T-helper 2 cell treated with Interferon-gamma antibody and Interleukin-4, amounts not matched to agents 5 μg/mL and 100 μg/mL, for 36 hours (primary cell): ENCODE data around the gene PFN4.
"Not testable (repeated sequence)": the region's sequence is repeated elsewhere in the genome, so short reads cannot be mapped to it uniquely, and the experiment has no call there.

ENCODE experiments used
- DNase-seq: peaks from one replicate; pipeline ENCODE4 v3.0.0; 2021; ENCODE audit warnings: low spot score
- H3K27ac Mint-ChIP-seq: one replicate; pipeline ENCODE4 v1.8.0; 2021; ENCODE audit warnings: mild to moderate bottlenecking, mixed read lengths
- H3K27me3 Mint-ChIP-seq: one replicate; pipeline ENCODE4 v1.8.0; 2021; ENCODE audit warnings: low read depth, mixed read lengths
- H3K36me3 Mint-ChIP-seq: one replicate; pipeline ENCODE4 v1.8.0; 2021; ENCODE audit warnings: low read depth, mixed read lengths
- H3K4me1 Mint-ChIP-seq: one replicate; pipeline ENCODE4 v1.8.0; 2021; ENCODE audit warnings: low read depth, mixed read lengths
- H3K4me3 Mint-ChIP-seq: one replicate; pipeline ENCODE4 v1.8.0; 2022; ENCODE audit warnings: mild to moderate bottlenecking, moderate library complexity, mixed read lengths
- H3K9me3 Mint-ChIP-seq: one replicate; pipeline ENCODE4 v1.8.0; 2021; ENCODE audit warnings: mixed read lengths

The PFN4 gene, protein sequence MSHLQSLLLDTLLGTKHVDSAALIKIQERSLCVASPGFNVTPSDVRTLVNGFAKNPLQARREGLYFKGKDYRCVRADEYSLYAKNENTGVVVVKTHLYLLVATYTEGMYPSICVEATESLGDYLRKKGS

DNA sequence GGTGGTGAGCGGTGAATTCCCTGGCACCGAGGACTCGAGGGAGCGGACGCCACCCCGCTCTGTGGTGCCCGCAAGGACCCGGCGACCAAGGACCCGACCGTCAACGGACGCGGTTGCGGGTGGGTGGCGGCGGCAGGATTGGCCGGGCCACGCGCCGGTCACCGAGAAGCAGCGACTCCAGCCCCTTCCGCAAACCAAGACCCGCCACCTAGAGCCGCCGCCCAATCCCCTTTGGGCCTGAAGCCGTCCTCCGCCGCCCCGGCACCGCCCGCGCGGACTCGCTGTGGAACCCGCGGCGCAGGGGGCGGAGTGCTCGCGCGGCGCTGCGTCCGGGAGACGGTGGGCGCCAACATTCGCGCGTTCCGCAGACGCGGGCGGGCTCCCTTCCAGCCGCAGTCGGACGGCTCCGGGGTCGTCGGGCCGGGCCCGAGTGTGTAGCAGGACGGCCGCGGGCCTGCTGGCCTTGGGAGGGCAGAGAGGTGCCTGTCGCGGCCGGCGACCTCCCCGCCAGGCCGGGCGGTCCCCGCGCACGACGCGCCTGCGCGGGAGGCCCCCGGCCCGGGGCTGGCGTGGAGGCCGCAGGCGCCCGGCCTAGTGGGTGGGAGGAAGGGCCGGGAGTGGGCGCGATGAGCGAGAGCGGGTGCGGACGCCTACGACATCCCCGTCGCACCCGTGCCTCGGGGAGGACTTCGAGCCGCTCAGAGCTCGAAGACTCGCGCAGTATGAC lies at the start of gene PFN4, which contains the start of gene FAM228B:
Gene PFN4, minus strand, starts transcription at position 140 of the 727 bp plus-strand sequence. CDS start 799 bp downstream, outside the sequence.
Gene FAM228B, plus strand, starts transcription at position 275 of the 727 bp plus-strand sequence. CDS start 893 bp downstream, outside the sequence.
- Mint-ChIP-seq H3K4me1 (peaks cover 22% of the 10 kb centered on the region), H3K9me3 (no peaks in the 10 kb centered on the region), H3K27me3 (peaks cover 10% of the 10 kb centered on the region), H3K4me3 (peak within 1 kb of the TSS; percentile 87), H3K27ac (peak within 1 kb of the TSS; percentile 76), H3K36me3 (peaks cover 2% of the 10 kb centered on the region)
- DNase-seq = peak; percentile 71

DNA sequence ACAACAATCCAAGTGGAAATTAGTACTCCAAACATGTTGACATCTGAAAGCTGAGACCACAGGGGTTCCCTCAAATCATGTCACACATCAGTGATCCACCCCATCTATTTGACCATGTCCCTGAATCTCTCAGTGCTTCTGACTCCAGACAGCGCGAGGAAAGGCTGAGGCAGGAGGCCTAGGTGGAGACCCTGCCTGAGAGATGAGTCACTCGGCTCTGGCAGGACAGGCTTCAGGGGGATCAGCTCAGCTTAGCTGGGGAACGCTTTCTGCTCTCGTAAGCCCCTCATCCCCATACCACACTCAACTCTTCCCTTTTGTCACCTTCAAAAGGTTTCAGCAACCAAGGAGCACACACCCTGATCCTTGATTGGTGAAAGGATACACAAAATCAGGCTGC lies 45.9 kb upstream of the PFN4 start:
- DNase-seq = no peak
- no peak overlapping the region for H3K27ac Mint-ChIP-seq
- no peak overlapping the region for H3K4me3 Mint-ChIP-seq
- H3K4me1 Mint-ChIP-seq = no peaks in the 10 kb centered on the region
- peaks cover 6% of the 10 kb centered on the region for H3K27me3 Mint-ChIP-seq
- H3K9me3 Mint-ChIP-seq = no peaks in the 10 kb centered on the region
- H3K36me3 Mint-ChIP-seq = no peaks in the 10 kb centered on the region

DNA sequence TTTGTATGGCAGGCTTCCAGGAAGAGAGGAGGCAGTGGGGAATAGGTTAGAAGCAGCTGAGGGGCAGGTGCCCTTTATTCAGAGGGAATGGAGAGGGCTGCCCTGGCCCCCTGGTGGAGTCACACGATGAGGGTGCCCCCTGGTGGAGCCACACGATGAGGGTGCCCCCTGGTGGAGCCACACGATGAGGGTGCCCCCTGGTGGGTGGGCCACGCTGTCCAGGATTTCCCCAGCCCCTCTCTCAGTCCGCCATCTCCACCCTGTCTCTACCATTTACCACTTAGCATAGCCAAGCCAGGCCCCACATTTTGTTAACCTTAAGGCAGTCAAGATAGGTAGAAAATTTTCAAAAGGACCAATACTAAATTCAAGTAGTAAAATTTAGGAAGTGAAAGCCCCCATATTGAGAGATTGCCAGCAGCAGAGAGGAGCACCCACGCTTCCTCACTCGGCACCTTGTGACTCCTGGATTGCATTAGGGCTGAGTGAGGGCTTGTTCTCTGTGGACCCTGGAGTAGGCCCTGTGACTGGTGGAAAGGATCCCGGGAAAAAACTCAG lies 41.4 kb upstream of the PFN4 start:
- no peak overlapping the region for H3K27ac Mint-ChIP-seq
- H3K9me3 Mint-ChIP-seq = peaks cover 4% of the 10 kb centered on the region
- peak; percentile 15 for DNase-seq
- H3K27me3 Mint-ChIP-seq = peaks cover 3% of the 10 kb centered on the region
- H3K4me3 Mint-ChIP-seq = no peak overlapping the region
- H3K4me1 Mint-ChIP-seq = no peaks in the 10 kb centered on the region
- no peaks in the 10 kb centered on the region for H3K36me3 Mint-ChIP-seq

GRCh38 chr2:24163601-24164000 lies 40.5 kb upstream of the PFN4 start:
- H3K4me1 Mint-ChIP-seq = no peaks in the 10 kb centered on the region
- peaks cover 3% of the 10 kb centered on the region for H3K27me3 Mint-ChIP-seq
- no peak for DNase-seq
- peaks cover 4% of the 10 kb centered on the region for H3K9me3 Mint-ChIP-seq
- H3K27ac Mint-ChIP-seq = no peak overlapping the region
- H3K4me3 Mint-ChIP-seq = no peak overlapping the region
- H3K36me3 Mint-ChIP-seq = no peaks in the 10 kb centered on the region

- Mint-ChIP-seq H3K4me3 (no peak overlapping the region), H3K27me3 (peaks cover 3% of the 10 kb centered on the region), H3K36me3 (no peaks in the 10 kb centered on the region), H3K9me3 (peaks cover 4% of the 10 kb centered on the region), H3K4me1 (no peaks in the 10 kb centered on the region), H3K27ac (no peak overlapping the region)
- no peak for DNase-seq
These were observed 40.1 kb upstream of the PFN4 start for GRCh38 chr2:24163186-24163585.

DNA sequence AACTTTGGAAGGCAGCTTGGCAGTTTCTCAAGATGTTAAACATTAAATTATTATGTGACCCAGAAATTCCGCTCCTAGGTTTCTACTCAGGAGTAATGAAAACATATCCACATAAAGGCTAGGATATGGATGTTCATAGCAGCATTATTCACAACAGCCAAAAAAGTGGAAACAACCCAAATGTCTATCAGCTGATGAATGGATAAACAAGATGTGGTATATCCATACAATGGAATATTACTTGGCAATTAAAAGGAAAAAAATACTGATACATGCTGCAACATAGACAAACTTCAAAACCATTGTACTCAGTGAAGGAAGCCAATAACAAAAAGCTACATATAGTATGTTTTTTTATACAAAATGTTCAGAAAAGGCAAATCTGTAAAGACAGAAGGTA lies 39.4 kb upstream of the PFN4 start:
- Mint-ChIP-seq H3K4me3 (no peak overlapping the region), H3K27ac (no peak overlapping the region), H3K9me3 (peaks cover 4% of the 10 kb centered on the region), H3K4me1 (no peaks in the 10 kb centered on the region), H3K27me3 (peaks cover 3% of the 10 kb centered on the region), H3K36me3 (no peaks in the 10 kb centered on the region)
- DNase-seq = no peak

DNA sequence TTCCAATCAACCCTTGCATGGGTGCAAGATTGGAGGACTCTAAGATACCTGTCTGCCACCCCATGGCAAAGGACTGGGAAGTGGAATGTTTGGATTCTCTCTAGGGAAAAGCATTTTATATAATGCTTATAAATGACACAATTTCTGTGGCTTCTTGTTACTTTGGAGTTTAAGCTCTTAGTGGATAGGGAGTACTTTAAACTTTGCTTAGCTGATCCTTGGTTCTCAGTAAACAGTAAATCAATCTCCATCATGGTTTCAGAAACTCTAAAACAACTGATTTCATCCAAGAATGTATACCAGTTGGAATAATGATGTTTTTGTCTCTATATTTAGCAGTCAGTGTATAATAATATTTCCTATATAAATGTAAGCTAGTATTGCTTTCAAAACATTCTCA lies 37.6 kb upstream of the PFN4 start:
- Mint-ChIP-seq H3K27me3 (peaks cover 3% of the 10 kb centered on the region), H3K4me1 (no peaks in the 10 kb centered on the region), H3K36me3 (no peaks in the 10 kb centered on the region), H3K9me3 (peaks cover 4% of the 10 kb centered on the region), H3K27ac (no peak overlapping the region), H3K4me3 (no peak overlapping the region)
- no peak for DNase-seq

DNA sequence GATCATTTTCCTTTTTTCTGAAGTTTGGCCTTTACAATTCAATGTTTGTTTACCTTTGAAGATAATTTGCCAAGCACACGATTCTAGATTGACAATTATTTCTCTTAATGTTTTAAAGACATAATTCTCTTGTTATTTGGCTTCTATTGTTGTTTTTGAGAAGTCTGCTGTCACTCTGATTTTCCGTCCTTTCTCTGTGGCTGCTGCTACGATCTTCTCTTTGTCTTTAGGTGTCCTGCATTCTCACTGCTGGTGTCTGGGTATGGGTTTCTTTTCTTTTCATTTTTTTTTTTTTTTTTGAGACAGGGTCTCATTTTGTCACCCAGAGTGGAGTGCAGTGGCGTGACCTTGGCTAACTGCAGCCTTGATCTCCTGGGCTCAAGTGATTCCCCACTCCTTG lies 36.6 kb upstream of the PFN4 start:
- Mint-ChIP-seq H3K9me3 (peaks cover 4% of the 10 kb centered on the region), H3K36me3 (no peaks in the 10 kb centered on the region), H3K4me1 (no peaks in the 10 kb centered on the region), H3K27ac (no peak overlapping the region), H3K27me3 (peaks cover 3% of the 10 kb centered on the region), H3K4me3 (no peak overlapping the region)
- DNase-seq = no peak

DNA sequence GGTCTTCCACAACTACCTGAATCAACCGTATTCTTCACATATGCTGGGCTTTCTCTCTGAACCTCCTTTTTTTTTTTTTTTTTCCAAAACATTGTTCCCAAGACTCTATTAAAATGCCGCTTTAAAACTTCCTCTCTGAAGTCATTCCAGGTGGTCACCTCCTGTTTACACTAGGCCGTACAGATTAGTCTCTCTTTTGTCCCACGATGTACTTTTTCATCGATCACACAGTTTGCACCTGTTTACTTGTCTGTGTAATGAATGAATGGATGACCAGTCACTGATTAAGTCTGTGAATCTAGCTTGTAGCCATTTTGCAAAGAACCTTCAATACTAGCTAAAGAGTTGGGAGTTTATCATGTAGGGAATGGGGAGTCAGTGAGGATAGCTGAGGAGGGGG lies 35.0 kb upstream of the PFN4 start:
- peaks cover 4% of the 10 kb centered on the region for H3K9me3 Mint-ChIP-seq

DNA sequence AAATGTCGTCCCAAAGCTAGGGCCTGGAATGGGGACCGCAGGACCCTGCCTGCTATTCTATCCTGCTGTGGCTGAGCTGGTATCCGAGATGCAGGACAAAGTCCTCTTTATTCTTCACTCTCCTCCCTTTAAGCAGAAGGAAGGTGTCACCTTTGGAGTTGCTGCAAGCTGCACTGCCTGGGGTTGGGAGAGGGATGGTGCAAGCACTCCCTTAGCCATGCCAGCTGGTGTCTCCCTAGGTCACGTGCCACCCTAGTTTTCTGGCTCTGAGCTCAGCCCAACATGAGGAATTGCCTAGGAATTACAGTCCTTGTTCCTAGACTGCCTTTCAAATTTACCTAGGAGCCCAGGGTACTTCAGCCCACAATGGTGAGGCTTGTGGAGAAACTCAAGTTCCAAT lies 30.3 kb upstream of the PFN4 start:
- no peaks in the 10 kb centered on the region for H3K27me3 Mint-ChIP-seq
- no peaks in the 10 kb centered on the region for H3K4me1 Mint-ChIP-seq
- H3K27ac Mint-ChIP-seq = no peak overlapping the region
- no peak overlapping the region for H3K4me3 Mint-ChIP-seq
- peaks cover 2% of the 10 kb centered on the region for H3K36me3 Mint-ChIP-seq
- peaks cover 7% of the 10 kb centered on the region for H3K9me3 Mint-ChIP-seq
- no peak for DNase-seq

More for the DNA sequence above, 35.0 kb upstream of the PFN4 start:
- Mint-ChIP-seq H3K4me3 (no peak overlapping the region), H3K27ac (no peak overlapping the region), H3K4me1 (no peaks in the 10 kb centered on the region), H3K36me3 (no peaks in the 10 kb centered on the region), H3K27me3 (peaks cover 3% of the 10 kb centered on the region)
- DNase-seq = no peak

DNA sequence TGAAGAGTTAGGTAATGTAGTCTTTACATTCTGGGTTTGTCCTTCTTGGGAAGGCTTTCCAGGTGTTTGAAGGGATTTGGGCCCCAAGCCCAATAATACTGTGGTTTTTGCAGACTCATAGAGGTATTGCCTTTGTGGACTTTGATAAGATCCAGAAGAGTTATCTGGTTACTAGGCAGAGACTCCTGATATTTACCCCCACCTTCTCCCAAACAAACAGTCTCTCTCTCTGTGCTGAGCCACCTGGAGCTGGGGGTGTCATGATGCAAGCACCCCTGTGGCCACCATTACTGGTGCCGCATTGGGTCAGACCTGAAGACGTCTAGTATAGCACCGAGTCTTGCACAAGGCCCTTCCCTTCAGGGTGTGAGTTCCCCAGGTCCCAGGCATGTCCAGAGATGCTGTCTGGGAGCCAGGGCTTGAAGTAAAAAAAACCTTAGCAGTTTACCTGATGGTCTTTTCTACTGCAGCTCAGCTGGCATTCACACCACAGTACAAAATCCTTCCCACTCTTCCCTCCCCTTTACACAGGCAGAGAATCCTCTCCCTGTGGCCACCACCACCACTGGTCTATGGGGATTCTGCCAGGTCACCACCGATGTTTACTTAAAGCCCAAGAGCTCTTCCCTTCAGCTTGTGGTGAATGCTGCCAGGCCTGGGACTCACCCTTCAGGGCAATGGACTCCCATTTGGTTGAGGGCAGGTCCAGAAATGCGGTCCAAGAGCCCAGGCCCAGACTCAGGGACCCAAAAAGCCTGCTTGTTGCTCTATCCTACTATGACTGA lies 29.5 kb upstream of the PFN4 start:
- H3K27me3 Mint-ChIP-seq = no peaks in the 10 kb centered on the region
- no peak overlapping the region for H3K27ac Mint-ChIP-seq
- peaks cover 14% of the 10 kb centered on the region for H3K9me3 Mint-ChIP-seq
- H3K4me3 Mint-ChIP-seq = no peak overlapping the region
- H3K36me3 Mint-ChIP-seq = peaks cover 2% of the 10 kb centered on the region
- no peaks in the 10 kb centered on the region for H3K4me1 Mint-ChIP-seq
- no peak for DNase-seq

DNA sequence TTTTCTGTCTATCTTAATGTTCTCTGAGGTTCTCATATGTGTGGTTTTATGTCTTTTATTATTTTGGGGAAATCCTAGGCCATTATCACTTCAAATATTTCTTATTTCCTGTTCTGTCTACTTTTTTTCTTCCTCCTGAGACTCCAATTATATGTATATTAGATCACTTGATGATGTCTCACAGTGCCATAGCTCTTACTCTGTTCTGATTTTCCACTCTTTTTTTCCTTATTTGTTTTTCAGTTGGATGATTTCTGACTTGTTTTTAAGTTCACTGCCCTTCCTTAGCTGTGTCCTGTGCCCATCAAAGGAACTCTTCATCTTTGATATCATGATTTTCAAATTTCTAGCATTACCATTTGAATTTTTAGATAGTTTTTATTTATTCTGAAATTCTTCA lies 24.2 kb upstream of the PFN4 start:
- no peaks in the 10 kb centered on the region for H3K4me1 Mint-ChIP-seq
- H3K27me3 Mint-ChIP-seq = no peaks in the 10 kb centered on the region
- H3K9me3 Mint-ChIP-seq = peaks cover 28% of the 10 kb centered on the region
- no peak for DNase-seq
- H3K4me3 Mint-ChIP-seq = no peak overlapping the region
- peaks cover 4% of the 10 kb centered on the region for H3K36me3 Mint-ChIP-seq
- H3K27ac Mint-ChIP-seq = no peak overlapping the region

GRCh38 chr2:24140305-24140704 lies 17.2 kb upstream of the PFN4 start:
- not testable (repeated sequence) for H3K27ac Mint-ChIP-seq, DNase-seq, H3K9me3 Mint-ChIP-seq, H3K4me3 Mint-ChIP-seq, H3K27me3 Mint-ChIP-seq, H3K36me3 Mint-ChIP-seq, H3K4me1 Mint-ChIP-seq

GRCh38 chr2:24132543-24132942 lies 9.4 kb upstream of the PFN4 start:
- no peak overlapping the region for H3K4me3 Mint-ChIP-seq

More at GRCh38 chr2:24132543-24132942, 9.4 kb upstream of the PFN4 start:
- peaks cover 9% of the 10 kb centered on the region for H3K27me3 Mint-ChIP-seq
- H3K36me3 Mint-ChIP-seq = peaks cover 8% of the 10 kb centered on the region
- H3K9me3 Mint-ChIP-seq = peaks cover 16% of the 10 kb centered on the region
- H3K27ac Mint-ChIP-seq = no peak overlapping the region
- DNase-seq = no peak
- H3K4me1 Mint-ChIP-seq = no peaks in the 10 kb centered on the region
